ENCODE results near the gene TMEM43.
A peak's percentile ranks its signal among the peaks of the same experiment; 100 is the strongest.

Gene TMEM43

GRCh38 chr3:14122301-14122700 is 2.6 kb upstream of the TMEM43 start:
- no peak for DNase-seq (ENCODE audit: low read depth in 2 of 2)

GRCh38 chr3:14123308-14124222 is 1.3 kb upstream of the TMEM43 start:
- no peak for DNase-seq (ENCODE audit: low read depth in 2 of 2)

- peak; percentile 45 to 63 for DNase-seq (ENCODE audit: low read depth in 2 of 2)
Observed at GRCh38 chr3:14124223-14124614, 633 bp upstream of the TMEM43 start.

GRCh38 chr3:14125193-14126016 is 553 bp downstream of the TMEM43 start:
- DNase-seq (ENCODE audit: low read depth in 2 of 2) = peak; percentile 49 to 52

- no peak for DNase-seq (ENCODE audit: low read depth in 2 of 2)
Observed at GRCh38 chr3:14126017-14126886, 1.4 kb downstream of the TMEM43 start.

GRCh38 chr3:14126887-14127505 is 2.1 kb downstream of the TMEM43 start:
- no peak for DNase-seq (ENCODE audit: low read depth in 2 of 2)

- no peak for DNase-seq (ENCODE audit: low read depth in 2 of 2)
Observed at GRCh38 chr3:14127516-14128161, 2.8 kb downstream of the TMEM43 start.

- DNase-seq (ENCODE audit: low read depth in 2 of 2) = no peak
Observed at GRCh38 chr3:14128724-14129123, 3.9 kb downstream of the TMEM43 start.

- no peak for DNase-seq (ENCODE audit: low read depth in 2 of 2)
Observed at GRCh38 chr3:14129296-14129695, 4.4 kb downstream of the TMEM43 start.

- no peak for DNase-seq (ENCODE audit: low read depth in 2 of 2)
Observed at GRCh38 chr3:14130230-14130629, 5.4 kb downstream of the TMEM43 start.

- no peak for DNase-seq (ENCODE audit: low read depth in 2 of 2)
Observed at GRCh38 chr3:14130707-14131106, 5.9 kb downstream of the TMEM43 start.

GRCh38 chr3:14131134-14131533 is 6.3 kb downstream of the TMEM43 start:
- DNase-seq (ENCODE audit: low read depth in 2 of 2) = no peak

- DNase-seq (ENCODE audit: low read depth in 2 of 2) = no peak
Observed at GRCh38 chr3:14132120-14132519, 7.3 kb downstream of the TMEM43 start.

GRCh38 chr3:14132689-14133088 is 7.8 kb downstream of the TMEM43 start:
- no peak for DNase-seq (ENCODE audit: low read depth in 2 of 2)

- DNase-seq (ENCODE audit: low read depth in 2 of 2) = no peak
Observed at GRCh38 chr3:14133188-14133800, 8.4 kb downstream of the TMEM43 start.

GRCh38 chr3:14133876-14134275 is 9.0 kb downstream of the TMEM43 start:
- DNase-seq (ENCODE audit: low read depth in 2 of 2) = no peak

GRCh38 chr3:14134291-14134690 is 9.4 kb downstream of the TMEM43 start:
- DNase-seq (ENCODE audit: low read depth in 2 of 2) = no peak

- DNase-seq (ENCODE audit: low read depth in 2 of 2) = no peak
Observed at GRCh38 chr3:14135581-14135980, 10.7 kb downstream of the TMEM43 start.

- no peak for DNase-seq (ENCODE audit: low read depth in 2 of 2)
Observed at GRCh38 chr3:14137004-14137403, 12.2 kb downstream of the TMEM43 start.

GRCh38 chr3:14137445-14137844 is 12.6 kb downstream of the TMEM43 start:
- no peak for DNase-seq (ENCODE audit: low read depth in 2 of 2)

Data from stimulated activated CD4-positive, alpha-beta T cell treated with anti-CD3 and anti-CD28 coated beads, Interleukin-1b, Interleukin-23, amount 100 ng/mL, for 4 hours (primary cell).